Omental fat pad (tissue), 4 donors: Measurements from ENCODE around the gene THAP11. TPM values are rescaled to one million over a fixed set of nuclear protein-coding genes. Genes with fewer than 3 reads are reported as not detected.
A peak's percentile ranks its signal among the peaks of the same experiment; 100 is the strongest.

Experiments used
- ATAC-seq: fragments of 150-250 bp; one replicate; pipeline ENCODE4 v1.9.1; 2016; ENCODE audit warnings: mild to moderate bottlenecking, moderate library complexity; ENCODE audit not compliant: low FRiP score
- DNase-seq: peaks from one replicate; pipeline ENCODE4 v3.0.0-alpha.2; 2019; ENCODE audit warnings: low spot score
- small RNA-seq: library from RNA; depleted of rRNA; stranded (forward); fragments of <200 nt; gene quantifications from one replicate; pipeline ENCODE3, GENCODE V24; 2016
- total RNA-seq, 4 donors: library from RNA; depleted of rRNA; stranded (reverse); fragments of >200 nt; gene quantifications; one replicate each; pipeline ENCODE4 v1.1.0, GENCODE V29; 2016
- TF ChIP-seq, protein P1 (sequence below), 3 donors: fragments of 450-650 bp; IDR thresholded peaks; one replicate each; pipeline ENCODE4 v1.5.1; 2016 to 2017; ENCODE audit warnings: antibody characterized with exemption in 3 of 3, mild to moderate bottlenecking in 3 of 3, moderate library complexity in 2 of 3

Gene THAP11
- total RNA-seq, 4 donors from 2014 or later = 37.4 to 61.6 (median 48.3) TPM

DNA sequence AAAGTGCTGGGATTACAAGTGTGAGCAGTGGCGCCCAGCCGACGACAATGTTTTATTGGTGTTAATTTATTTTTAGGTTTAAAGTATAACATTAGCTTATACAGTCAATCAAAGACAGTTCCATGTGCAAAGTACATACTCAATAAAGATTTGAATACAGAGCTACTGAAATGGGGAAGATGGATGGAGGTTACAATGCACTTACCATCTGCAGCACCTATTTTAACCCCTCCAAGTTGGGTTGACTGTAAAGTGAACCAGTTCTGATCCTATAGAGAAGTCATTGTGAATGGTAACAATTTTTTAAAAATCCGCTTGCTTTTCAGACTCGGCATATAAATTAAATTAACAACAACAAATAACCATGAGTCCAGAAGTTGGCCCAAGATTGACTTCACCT lies 50.3 kb downstream of the THAP11 start:
- no peak for DNase-seq
- TF ChIP-seq, protein P1, sequence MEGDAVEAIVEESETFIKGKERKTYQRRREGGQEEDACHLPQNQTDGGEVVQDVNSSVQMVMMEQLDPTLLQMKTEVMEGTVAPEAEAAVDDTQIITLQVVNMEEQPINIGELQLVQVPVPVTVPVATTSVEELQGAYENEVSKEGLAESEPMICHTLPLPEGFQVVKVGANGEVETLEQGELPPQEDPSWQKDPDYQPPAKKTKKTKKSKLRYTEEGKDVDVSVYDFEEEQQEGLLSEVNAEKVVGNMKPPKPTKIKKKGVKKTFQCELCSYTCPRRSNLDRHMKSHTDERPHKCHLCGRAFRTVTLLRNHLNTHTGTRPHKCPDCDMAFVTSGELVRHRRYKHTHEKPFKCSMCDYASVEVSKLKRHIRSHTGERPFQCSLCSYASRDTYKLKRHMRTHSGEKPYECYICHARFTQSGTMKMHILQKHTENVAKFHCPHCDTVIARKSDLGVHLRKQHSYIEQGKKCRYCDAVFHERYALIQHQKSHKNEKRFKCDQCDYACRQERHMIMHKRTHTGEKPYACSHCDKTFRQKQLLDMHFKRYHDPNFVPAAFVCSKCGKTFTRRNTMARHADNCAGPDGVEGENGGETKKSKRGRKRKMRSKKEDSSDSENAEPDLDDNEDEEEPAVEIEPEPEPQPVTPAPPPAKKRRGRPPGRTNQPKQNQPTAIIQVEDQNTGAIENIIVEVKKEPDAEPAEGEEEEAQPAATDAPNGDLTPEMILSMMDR (IDR thresholded peaks at IDR 0.05) = no peak
- no peak for ATAC-seq

- peak; percentile 98 for ATAC-seq
- TF ChIP-seq, protein P1 (IDR thresholded peaks at IDR 0.05) = no peak
Observed at GRCh38 chr16:67892899-67893742, 51.0 kb downstream of the THAP11 start, which contains the start of gene PSKH1. PSKH1 (plus strand) TSS chr16:67893254; CDS start chr16:67908750, 15,496 bp downstream.

More at GRCh38 chr16:67892899-67893742, 51.0 kb downstream of the THAP11 start, which contains the start of gene PSKH1:
- peak; percentile 85 for DNase-seq

Small RNA genes lying within 50 kb of the gene (small RNA-seq; reads per million reads assigned to genes)
- gene AC040162.2 = not detected
- gene NRN1L = not detected

Other genes with a start within 250 kb of the THAP11 start
- gene CARMIL2, start 197.2 kb upstream of the THAP11 start, total RNA-seq = 1 to 10 TPM in 3 of 4 donors, under 1 TPM in 1; 0.93 to 7.6 (median 2.4) TPM
- gene ACD, start 182.1 kb upstream of the THAP11 start, total RNA-seq = 10 to 100 TPM in 3 of 4 donors, 1 to 10 TPM in 1; 9.5 to 21.3 (median 18.4) TPM
- gene PARD6A, start 181.4 kb upstream of the THAP11 start, total RNA-seq = 10 to 100 TPM in 1 of 4 donors, 1 to 10 TPM in 3; 3.2 to 12.5 (median 4.6) TPM
- 10 to 100 TPM in 3 of 4 donors, 1 to 10 TPM in 1; 7.7 to 17.8 (median 13.7) TPM for gene ENKD1, start 175.6 kb upstream of the THAP11 start, total RNA-seq
- 1 to 10 TPM; 5.0 to 8.3 (median 7.6) TPM for gene C16orf86, start 175.5 kb upstream of the THAP11 start, total RNA-seq
- 10 to 100 TPM; 10.9 to 25.2 (median 20.1) TPM for gene GFOD2, start 123.0 kb upstream of the THAP11 start, total RNA-seq
- gene RANBP10, start 35.8 kb upstream of the THAP11 start, total RNA-seq = 1 to 10 TPM; 6.0 to 9.8 (median 8.3) TPM
- 1 to 10 TPM in 2 of 4 donors, under 1 TPM in 2; 0.60 to 1.9 (median 1.1) TPM for gene TSNAXIP1, start 35.4 kb upstream of the THAP11 start, total RNA-seq
- gene NUTF2, start 4.6 kb downstream of the THAP11 start, total RNA-seq = 100 to 1,000 TPM in 2 of 4 donors, 10 to 100 TPM in 2; 79.0 to 150 (median 110) TPM
- gene CENPT, start 5.4 kb downstream of the THAP11 start, total RNA-seq = 100 to 1,000 TPM in 1 of 4 donors, 10 to 100 TPM in 3; 22.9 to 135 (median 37.8) TPM
- gene EDC4, start 30.7 kb downstream of the THAP11 start, total RNA-seq = 10 to 100 TPM; 27.3 to 92.2 (median 43.0) TPM
- 1 to 10 TPM in 2 of 4 donors, not detected in 2; 3.0 to 5.5 TPM for gene NRN1L, start 42.6 kb downstream of the THAP11 start, total RNA-seq
- 10 to 100 TPM; 16.1 to 24.6 (median 19.9) TPM for gene PSKH1, start 50.9 kb downstream of the THAP11 start, total RNA-seq
- 1 to 10 TPM in 3 of 4 donors, under 1 TPM in 1; 0.65 to 5.0 (median 2.3) TPM for gene CTRL, start 89.5 kb downstream of the THAP11 start, total RNA-seq
- gene PSMB10, start 94.5 kb downstream of the THAP11 start, total RNA-seq = 10 to 100 TPM; 29.9 to 53.0 (median 45.3) TPM
- gene LCAT, start 101.8 kb downstream of the THAP11 start, total RNA-seq = 10 to 100 TPM in 3 of 4 donors, 1 to 10 TPM in 1; 7.7 to 52.2 (median 13.0) TPM
- gene SLC12A4, start 126.3 kb downstream of the THAP11 start, total RNA-seq = 10 to 100 TPM; 39.4 to 92.2 (median 70.8) TPM
- gene DPEP3, start 138.2 kb downstream of the THAP11 start, total RNA-seq = under 1 TPM in 2 of 4 donors, not detected in 2; 0.24 to 0.63 TPM
- 1 to 10 TPM; 4.0 to 8.7 (median 4.8) TPM for gene DPEP2, start 157.2 kb downstream of the THAP11 start, total RNA-seq
- gene DPEP2NB, start 173.6 kb downstream of the THAP11 start, total RNA-seq = not detected
- gene DDX28, start 180.9 kb downstream of the THAP11 start, total RNA-seq = 10 to 100 TPM in 1 of 4 donors, 1 to 10 TPM in 3; 6.4 to 13.5 (median 6.8) TPM
- gene DUS2, start 181.0 kb downstream of the THAP11 start, total RNA-seq = 10 to 100 TPM in 2 of 4 donors, 1 to 10 TPM in 2; 6.7 to 17.9 (median 10.2) TPM
- gene NFATC3, start 243.1 kb downstream of the THAP11 start, total RNA-seq = 10 to 100 TPM; 39.5 to 54.5 (median 45.6) TPM